ENCODE results near the gene FAM170A.

- TF ChIP-seq CTCF (optimal IDR thresholded peaks at IDR 0.05 in 1 of 3, IDR thresholded peaks at IDR 0.05 in 1 of 3, conservative IDR thresholded peaks at IDR 0.05 in 1 of 3; ENCODE audit: extremely low read depth in 1 of 3, insufficient read depth in 2 of 3, low read length in 3 of 3): no peak
- TF ChIP-seq EZH2 (IDR thresholded peaks at IDR 0.05; ENCODE audit: low read length): no peak
Observed at GRCh38 chr5:119655061-119655460, 25.7 kb downstream of the FAM170A start.

All from keratinocyte (primary cell).